Neutrophil (primary cell): ENCODE data around the gene SERPINA9.

ENCODE experiments used
- H3K27ac ChIP-seq: fragments of 200-600 bp; sonication (generic); 2 replicates; pipeline ENCODE4 v1.5.1; 2016; ENCODE audit warnings: mild to moderate bottlenecking, moderate library complexity
- H3K27me3 ChIP-seq: fragments of 200-600 bp; sonication (generic); 2 replicates; pipeline ENCODE4 v1.6.0; 2016; ENCODE audit warnings: mild to moderate bottlenecking
- H3K36me3 ChIP-seq: fragments of 200-600 bp; sonication (generic); 2 replicates; pipeline ENCODE4 v1.5.1; 2017
- H3K4me1 ChIP-seq, 2 experiments: fragments of 200-600 bp in 1 of 2; sonication (generic) in 1 of 2; 1 replicate in 1 of 2; 2 replicates in 1 of 2; pipeline versions ENCODE4 v1.5.1 to v1.6.1; 2013 to 2016; ENCODE audit warnings: low read depth in 1 of 2, low read length in 1 of 2, mild to moderate bottlenecking in 1 of 2, moderate library complexity in 1 of 2; ENCODE audit not compliant: control insufficient read depth in 1 of 2, insufficient read depth in 1 of 2
- H3K4me3 ChIP-seq, 2 experiments: fragments of 200-600 bp in 1 of 2; sonication (generic) in 1 of 2; 1 replicate in 1 of 2; 2 replicates in 1 of 2; pipeline ENCODE4 v1.5.1; 2013 to 2016; ENCODE audit warnings: low read depth in 1 of 2, low read length in 1 of 2, mild to moderate bottlenecking in 1 of 2, moderate library complexity in 1 of 2
- H3K9me3 ChIP-seq: fragments of 200-600 bp; sonication (generic); 2 replicates; pipeline ENCODE4 v1.5.1; 2016
- TF ChIP-seq, protein P1 (sequence below): fragments of 200-600 bp; sonication (generic); IDR thresholded peaks from 2 replicates; pipeline ENCODE4 v1.5.1; 2016; ENCODE audit warnings: antibody characterized with exemption

Gene SERPINA9

DNA sequence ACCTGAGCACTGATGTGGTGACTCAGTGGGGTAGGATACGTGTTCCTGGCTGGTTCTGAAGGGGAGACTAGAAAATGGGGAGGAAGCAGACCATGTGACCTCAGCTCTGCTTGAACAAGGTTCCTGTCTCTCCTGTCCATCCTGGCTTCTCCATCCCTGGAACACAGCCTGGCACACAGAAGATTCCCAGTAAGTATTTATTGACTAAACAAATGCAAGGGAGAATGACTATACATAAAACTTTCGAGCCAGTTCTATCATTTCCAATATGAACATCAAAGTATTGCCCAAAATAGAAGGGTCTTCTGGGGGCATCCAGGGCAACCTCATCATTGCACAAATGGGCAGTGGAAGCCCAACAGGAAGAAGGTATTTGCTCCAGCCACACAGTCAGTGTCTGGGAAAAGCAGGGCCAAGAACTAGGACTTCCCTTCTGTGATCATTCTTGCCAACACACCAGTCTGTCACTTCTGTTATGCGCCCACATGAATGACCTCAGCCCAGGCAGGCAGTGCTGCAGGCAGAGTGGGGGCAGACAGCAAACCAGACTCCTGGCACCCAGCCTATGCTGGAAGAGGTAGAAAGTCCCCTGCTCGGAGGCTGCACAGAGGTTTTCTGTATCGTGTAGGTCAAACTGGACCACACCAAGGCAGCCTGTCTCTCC, 5.6 kb upstream of the SERPINA9 start:
- no peak overlapping the region for H3K4me3 ChIP-seq
- H3K27ac ChIP-seq, result no peak overlapping the region
- peaks cover 7% of the 10 kb centered on the region for H3K27me3 ChIP-seq
- H3K4me1 ChIP-seq, result no peaks in the 10 kb centered on the region
- H3K36me3 ChIP-seq, result no peaks in the 10 kb centered on the region
- TF ChIP-seq, protein P1, sequence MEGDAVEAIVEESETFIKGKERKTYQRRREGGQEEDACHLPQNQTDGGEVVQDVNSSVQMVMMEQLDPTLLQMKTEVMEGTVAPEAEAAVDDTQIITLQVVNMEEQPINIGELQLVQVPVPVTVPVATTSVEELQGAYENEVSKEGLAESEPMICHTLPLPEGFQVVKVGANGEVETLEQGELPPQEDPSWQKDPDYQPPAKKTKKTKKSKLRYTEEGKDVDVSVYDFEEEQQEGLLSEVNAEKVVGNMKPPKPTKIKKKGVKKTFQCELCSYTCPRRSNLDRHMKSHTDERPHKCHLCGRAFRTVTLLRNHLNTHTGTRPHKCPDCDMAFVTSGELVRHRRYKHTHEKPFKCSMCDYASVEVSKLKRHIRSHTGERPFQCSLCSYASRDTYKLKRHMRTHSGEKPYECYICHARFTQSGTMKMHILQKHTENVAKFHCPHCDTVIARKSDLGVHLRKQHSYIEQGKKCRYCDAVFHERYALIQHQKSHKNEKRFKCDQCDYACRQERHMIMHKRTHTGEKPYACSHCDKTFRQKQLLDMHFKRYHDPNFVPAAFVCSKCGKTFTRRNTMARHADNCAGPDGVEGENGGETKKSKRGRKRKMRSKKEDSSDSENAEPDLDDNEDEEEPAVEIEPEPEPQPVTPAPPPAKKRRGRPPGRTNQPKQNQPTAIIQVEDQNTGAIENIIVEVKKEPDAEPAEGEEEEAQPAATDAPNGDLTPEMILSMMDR, result no peak
- H3K9me3 ChIP-seq, result no peaks in the 10 kb centered on the region

DNA sequence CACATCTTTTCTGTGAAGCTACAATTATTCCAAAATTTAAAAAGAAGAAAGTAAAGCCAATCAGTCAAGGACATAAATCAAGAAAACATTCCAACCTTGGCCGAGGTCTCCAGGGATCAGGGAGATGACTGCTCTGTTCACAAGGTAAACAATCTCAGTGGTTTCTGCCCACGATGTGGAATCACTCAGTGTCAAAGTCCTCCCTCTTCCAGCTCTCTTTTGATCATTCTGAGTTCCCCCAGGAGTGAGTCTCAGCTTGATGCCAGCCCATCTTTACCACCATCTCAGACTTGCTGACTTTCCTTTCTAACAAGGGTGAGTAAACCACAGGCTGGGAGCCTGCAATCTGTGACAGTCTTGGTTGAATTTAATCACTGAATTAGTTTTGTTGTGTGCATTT, 4.8 kb upstream of the SERPINA9 start:
- no peak overlapping the region for H3K27ac ChIP-seq
- TF ChIP-seq, protein P1, result no peak
- peaks cover 4% of the 10 kb centered on the region for H3K27me3 ChIP-seq
- H3K4me1 ChIP-seq, result no peaks in the 10 kb centered on the region
- no peaks in the 10 kb centered on the region for H3K36me3 ChIP-seq
- no peaks in the 10 kb centered on the region for H3K9me3 ChIP-seq
- no peak overlapping the region for H3K4me3 ChIP-seq

DNA sequence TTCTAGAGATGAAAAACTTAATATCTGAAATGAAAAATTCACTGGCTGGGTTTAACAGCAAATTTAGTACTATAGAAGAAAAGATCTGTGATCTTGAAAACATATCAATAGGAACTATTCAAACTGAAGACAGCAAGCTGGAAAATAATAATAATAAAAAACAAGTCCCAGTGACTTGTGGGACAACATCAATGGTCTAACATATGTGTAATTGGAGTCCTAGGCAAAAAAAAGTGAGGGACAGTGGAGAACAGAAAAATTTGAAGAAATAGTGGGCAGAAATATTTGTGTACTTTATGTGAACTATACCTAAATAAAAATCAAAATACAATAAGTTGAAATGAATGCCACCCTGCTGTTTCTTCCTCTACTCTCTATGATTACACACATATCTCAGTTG, 2.4 kb upstream of the SERPINA9 start:
- Histone ChIP-seq H3K4me1 (peaks cover 2% of the 10 kb centered on the region in 2 experiments), H3K4me3 (no peak overlapping the region), H3K36me3 (no peaks in the 10 kb centered on the region), H3K27ac (no peak overlapping the region), H3K9me3 (no peaks in the 10 kb centered on the region), H3K27me3 (peaks cover 4% of the 10 kb centered on the region)
- TF ChIP-seq, protein P1, result no peak

DNA sequence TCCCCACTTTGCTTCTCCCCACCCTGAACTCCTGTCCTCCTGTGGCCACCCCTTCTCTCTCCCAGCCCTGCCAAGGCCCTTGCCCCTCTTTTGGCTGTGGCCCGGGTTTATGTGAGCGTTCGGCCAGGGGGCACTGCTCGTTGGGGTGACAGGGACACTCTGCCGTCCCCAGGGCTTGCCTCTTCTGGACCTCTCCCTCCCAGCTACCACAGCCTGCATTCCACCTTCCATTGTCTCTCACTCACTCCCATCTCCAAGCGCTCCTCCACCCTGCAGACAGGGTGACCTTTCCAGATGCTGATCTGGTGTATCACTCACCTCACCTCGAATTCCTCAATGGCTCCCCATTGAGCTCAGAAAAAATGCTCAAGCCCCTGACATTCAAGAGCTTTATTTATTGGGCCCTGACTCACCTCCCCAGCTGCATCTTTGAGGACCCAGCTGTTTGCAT, 1.4 kb downstream of the SERPINA9 start:
- Histone ChIP-seq H3K4me1 (peaks cover 3% of the 10 kb centered on the region in 2 experiments), H3K27me3 (peaks cover 9% of the 10 kb centered on the region), H3K4me3 (no peak overlapping the region), H3K36me3 (no peaks in the 10 kb centered on the region), H3K9me3 (no peaks in the 10 kb centered on the region), H3K27ac (no peak overlapping the region)
- TF ChIP-seq, protein P1, result no peak

DNA sequence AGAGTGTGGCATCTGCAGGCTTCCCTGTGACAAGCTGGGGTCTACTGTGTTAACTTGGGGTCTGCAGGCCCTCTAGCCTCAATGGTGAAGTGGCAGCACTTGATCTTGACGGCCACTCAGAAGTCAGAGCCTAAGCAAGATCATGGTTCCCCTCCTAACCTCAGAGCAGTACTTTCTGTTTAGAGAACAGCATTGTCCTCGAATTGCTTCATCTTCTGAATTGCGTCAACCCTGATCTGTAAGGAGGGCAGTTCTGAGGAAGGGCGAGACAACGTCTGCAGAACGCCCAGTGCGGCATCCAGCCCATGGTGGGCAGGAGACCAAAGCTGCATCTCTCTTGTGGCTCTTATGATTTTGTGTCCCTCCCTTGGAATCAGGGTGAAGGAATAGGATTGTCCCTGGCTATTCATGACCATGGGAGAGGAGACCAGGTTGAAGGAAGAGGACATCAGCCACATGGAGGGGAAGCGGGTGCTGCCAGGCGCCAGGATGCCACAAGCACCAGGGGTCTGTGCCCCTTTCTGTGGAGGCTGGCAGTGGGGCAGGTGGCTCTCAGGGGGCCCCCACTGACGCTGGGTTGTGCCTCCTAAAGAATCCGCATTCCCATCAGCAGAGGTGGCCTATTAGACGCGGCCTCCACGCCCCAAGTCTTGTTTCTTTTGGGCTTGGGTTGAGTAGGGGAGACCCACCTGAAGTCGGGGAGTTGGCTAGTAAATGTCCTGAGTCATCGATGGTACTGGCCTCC, 2.2 kb downstream of the SERPINA9 start:
- Histone ChIP-seq H3K9me3 (no peaks in the 10 kb centered on the region), H3K4me3 (no peak overlapping the region), H3K36me3 (no peaks in the 10 kb centered on the region), H3K27me3 (peaks cover 9% of the 10 kb centered on the region), H3K27ac (no peak overlapping the region), H3K4me1 (peaks cover 3% of the 10 kb centered on the region in 2 experiments)
- TF ChIP-seq, protein P1, result no peak
